HEK293 (cell line): ENCODE data around the gene GID8.

Experiments
- BCL11A ChIP-seq: fragments of 450-650 bp; formaldehyde crosslinking; IDR thresholded peaks from 2 replicates; pipeline ENCODE4 v1.5.1; 2016; ENCODE audit warnings: low read depth, missing biosample characterization, missing genetic modification characterization
- ZNF140 ChIP-seq: fragments of 450-650 bp; formaldehyde crosslinking; IDR thresholded peaks from 2 replicates; pipeline ENCODE4 v1.5.1; 2016; ENCODE audit warnings: missing biosample characterization, missing genetic modification characterization
- ZNF558 ChIP-seq: fragments of 450-650 bp; formaldehyde crosslinking; IDR thresholded peaks from 2 replicates; pipeline ENCODE4 v1.5.1; 2016; ENCODE audit warnings: missing biosample characterization, missing genetic modification characterization
- ZNF776 ChIP-seq: fragments of 450-650 bp; formaldehyde crosslinking; IDR thresholded peaks from 2 replicates; pipeline ENCODE4 v1.5.0; 2017; ENCODE audit warnings: missing biosample characterization, missing genetic modification characterization, borderline replicate concordance
- ZSCAN30 ChIP-seq: fragments of 450-650 bp; IDR thresholded peaks from 2 replicates; pipeline ENCODE4 v1.5.1; 2018; ENCODE audit warnings: missing biosample characterization, mild to moderate bottlenecking, missing genetic modification characterization, moderate library complexity
- TF ChIP-seq, protein P1 (sequence below): fragments of 450-650 bp; formaldehyde crosslinking; optimal IDR thresholded peaks from 2 replicates; pipeline ENCODE3; 2016; ENCODE audit warnings: missing biosample characterization, mild to moderate bottlenecking, missing genetic modification characterization
- TF ChIP-seq, protein P2 (sequence below): fragments of 450-650 bp; formaldehyde crosslinking; IDR thresholded peaks from 2 replicates; pipeline ENCODE4 v1.5.1; 2016; ENCODE audit warnings: missing biosample characterization, missing genetic modification characterization
- TF ChIP-seq, protein P3 (sequence below): fragments of 450-650 bp; formaldehyde crosslinking; IDR thresholded peaks from 2 replicates; pipeline ENCODE4 v1.5.1; 2016; ENCODE audit warnings: missing biosample characterization, missing genetic modification characterization
- TF ChIP-seq, protein P4 (sequence below): fragments of 450-650 bp; formaldehyde crosslinking; IDR thresholded peaks from 2 replicates; pipeline ENCODE4 v1.5.0; 2017; ENCODE audit warnings: missing biosample characterization, missing genetic modification characterization, borderline replicate concordance

DNA sequence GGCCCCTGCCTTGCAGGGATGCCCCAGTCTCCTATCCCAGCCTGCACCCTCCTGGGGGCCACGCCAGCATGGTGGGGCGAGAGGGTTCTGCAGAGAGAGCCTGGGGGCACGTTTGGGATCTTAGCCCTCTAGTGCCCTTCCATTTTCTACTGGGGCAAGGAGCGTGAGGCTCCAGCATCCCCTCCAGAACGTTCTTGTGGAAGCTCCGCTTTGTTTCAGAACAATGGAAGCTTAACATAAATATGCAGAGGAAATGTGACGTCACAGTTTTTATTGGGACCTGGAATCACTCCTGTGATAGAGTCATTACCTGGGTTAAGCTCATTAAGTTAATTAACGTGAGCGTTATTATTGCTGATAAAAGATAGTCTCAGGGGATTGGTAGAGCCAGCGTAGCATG, 49.2 kb downstream of the GID8 start:
- TF ChIP-seq BCL11A (tag by site-specific recombination) (no peak), ZNF776 (tag by site-specific recombination) (no peak), ZNF140 (tag by site-specific recombination) (no peak), ZNF558 (tag by site-specific recombination) (no peak), ZSCAN30 (tag by site-specific recombination) (no peak)
- TF ChIP-seq, protein P1, sequence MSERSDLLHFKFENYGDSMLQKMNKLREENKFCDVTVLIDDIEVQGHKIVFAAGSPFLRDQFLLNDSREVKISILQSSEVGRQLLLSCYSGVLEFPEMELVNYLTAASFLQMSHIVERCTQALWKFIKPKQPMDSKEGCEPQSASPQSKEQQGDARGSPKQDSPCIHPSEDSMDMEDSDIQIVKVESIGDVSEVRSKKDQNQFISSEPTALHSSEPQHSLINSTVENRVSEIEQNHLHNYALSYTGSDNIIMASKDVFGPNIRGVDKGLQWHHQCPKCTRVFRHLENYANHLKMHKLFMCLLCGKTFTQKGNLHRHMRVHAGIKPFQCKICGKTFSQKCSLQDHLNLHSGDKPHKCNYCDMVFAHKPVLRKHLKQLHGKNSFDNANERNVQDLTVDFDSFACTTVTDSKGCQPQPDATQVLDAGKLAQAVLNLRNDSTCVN (tag by site-specific recombination): no peak
- TF ChIP-seq, protein P2, sequence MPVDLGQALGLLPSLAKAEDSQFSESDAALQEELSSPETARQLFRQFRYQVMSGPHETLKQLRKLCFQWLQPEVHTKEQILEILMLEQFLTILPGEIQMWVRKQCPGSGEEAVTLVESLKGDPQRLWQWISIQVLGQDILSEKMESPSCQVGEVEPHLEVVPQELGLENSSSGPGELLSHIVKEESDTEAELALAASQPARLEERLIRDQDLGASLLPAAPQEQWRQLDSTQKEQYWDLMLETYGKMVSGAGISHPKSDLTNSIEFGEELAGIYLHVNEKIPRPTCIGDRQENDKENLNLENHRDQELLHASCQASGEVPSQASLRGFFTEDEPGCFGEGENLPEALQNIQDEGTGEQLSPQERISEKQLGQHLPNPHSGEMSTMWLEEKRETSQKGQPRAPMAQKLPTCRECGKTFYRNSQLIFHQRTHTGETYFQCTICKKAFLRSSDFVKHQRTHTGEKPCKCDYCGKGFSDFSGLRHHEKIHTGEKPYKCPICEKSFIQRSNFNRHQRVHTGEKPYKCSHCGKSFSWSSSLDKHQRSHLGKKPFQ (tag by site-specific recombination): no peak
- TF ChIP-seq, protein P3, sequence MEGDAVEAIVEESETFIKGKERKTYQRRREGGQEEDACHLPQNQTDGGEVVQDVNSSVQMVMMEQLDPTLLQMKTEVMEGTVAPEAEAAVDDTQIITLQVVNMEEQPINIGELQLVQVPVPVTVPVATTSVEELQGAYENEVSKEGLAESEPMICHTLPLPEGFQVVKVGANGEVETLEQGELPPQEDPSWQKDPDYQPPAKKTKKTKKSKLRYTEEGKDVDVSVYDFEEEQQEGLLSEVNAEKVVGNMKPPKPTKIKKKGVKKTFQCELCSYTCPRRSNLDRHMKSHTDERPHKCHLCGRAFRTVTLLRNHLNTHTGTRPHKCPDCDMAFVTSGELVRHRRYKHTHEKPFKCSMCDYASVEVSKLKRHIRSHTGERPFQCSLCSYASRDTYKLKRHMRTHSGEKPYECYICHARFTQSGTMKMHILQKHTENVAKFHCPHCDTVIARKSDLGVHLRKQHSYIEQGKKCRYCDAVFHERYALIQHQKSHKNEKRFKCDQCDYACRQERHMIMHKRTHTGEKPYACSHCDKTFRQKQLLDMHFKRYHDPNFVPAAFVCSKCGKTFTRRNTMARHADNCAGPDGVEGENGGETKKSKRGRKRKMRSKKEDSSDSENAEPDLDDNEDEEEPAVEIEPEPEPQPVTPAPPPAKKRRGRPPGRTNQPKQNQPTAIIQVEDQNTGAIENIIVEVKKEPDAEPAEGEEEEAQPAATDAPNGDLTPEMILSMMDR (tag by site-specific recombination): no peak
- TF ChIP-seq, protein P4, sequence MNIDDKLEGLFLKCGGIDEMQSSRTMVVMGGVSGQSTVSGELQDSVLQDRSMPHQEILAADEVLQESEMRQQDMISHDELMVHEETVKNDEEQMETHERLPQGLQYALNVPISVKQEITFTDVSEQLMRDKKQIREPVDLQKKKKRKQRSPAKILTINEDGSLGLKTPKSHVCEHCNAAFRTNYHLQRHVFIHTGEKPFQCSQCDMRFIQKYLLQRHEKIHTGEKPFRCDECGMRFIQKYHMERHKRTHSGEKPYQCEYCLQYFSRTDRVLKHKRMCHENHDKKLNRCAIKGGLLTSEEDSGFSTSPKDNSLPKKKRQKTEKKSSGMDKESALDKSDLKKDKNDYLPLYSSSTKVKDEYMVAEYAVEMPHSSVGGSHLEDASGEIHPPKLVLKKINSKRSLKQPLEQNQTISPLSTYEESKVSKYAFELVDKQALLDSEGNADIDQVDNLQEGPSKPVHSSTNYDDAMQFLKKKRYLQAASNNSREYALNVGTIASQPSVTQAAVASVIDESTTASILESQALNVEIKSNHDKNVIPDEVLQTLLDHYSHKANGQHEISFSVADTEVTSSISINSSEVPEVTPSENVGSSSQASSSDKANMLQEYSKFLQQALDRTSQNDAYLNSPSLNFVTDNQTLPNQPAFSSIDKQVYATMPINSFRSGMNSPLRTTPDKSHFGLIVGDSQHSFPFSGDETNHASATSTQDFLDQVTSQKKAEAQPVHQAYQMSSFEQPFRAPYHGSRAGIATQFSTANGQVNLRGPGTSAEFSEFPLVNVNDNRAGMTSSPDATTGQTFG: no peak
